ENCODE data around the gene STXBP6.
"Not testable (repeated sequence)": the region's sequence is repeated elsewhere in the genome, so short reads cannot be mapped to it uniquely, and the experiment has no call there.

Gene STXBP6

DNA sequence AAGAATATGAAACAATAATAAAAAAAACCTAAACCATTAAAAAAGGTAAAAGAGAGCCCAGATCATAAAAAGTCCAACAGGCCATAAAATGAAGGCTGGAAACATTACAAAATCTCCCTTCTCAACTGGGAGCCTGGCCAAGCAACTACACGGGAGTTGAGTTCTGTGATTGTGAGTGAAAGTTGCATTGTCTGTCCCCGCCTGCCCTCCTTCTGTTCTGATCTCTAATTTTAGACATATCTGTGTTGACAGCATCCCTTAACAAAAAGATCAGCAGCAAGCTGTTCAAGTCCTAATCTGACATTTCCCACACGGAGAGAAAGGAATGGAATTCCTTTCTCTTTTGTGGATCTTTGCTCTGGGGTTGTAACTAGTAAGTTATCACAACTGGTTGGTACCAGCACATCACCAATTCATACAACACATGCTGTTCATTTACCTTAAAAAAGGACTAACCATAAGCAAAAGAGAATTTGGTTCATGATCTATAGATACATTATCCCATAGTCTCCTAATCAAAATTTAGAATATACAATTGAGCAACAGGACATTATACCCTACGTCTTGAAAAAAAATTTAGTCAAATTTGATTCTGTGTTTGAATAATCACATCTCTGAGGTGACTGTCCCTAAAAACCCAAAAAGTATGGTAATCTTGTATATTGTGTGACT is 210.9 kb downstream of the STXBP6 start:
- in situ Hi-C loops (cut with MboI; ENCODE audit: low sequenced_read_pairs): no loop called here

DNA sequence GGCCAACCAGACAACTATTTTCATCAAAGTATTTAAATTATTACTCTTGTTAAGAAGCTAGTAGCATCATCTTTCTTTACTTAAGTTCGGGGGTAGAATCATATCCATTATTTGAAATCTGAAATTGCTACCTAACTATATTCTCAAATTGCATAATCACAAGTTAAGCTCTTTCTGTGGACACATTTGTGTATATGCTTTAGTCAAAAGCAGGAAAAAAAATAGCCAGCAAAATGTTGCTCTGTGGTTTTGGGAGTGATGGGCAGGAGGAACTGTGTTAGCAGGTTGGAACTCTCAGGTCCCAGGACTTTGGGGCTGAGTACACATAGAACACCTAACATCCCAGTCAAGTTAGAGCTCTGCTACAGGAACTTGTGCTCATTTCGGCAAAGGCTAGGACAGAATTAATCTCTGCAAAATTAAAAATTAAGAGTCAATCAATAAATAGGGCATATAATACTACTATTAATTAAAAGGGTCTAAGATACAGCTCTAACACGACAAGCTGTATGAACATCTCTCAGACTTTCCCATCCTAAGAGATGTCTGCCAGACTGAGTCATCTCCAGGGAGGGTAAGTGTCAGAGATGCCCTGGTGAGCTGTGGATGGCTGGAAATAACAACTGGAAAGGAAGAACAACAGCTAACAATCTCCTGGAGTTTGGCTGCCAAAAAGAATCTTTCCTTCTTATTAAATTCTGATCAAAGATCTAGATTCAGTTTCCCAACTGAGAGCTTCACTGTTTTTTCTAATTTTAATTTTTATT is 212.5 kb downstream of the STXBP6 start:
- in situ Hi-C loops (cut with MboI; ENCODE audit: low sequenced_read_pairs): no loop called here

DNA sequence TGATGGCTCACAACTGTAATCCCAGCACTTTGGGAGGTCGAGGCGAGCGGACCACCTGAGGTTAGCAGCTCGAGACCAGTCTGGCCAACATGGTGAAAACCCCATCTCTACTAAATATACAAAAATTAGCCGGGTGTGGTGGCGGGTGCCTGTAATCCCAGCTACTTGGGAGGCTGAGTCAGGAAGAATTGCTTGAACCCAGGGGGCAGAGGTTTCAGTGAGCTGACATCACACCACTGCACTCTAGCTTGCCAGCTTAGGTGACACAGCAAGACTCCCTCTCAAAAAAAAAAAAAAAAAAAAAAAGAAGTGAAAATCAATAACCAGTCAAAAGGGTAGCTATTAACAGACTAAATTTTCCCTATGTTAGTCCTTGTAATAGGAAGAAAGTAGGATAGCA is 213.6 kb downstream of the STXBP6 start:
- in situ Hi-C loops (cut with MboI; ENCODE audit: low sequenced_read_pairs): not testable (repeated sequence)

DNA sequence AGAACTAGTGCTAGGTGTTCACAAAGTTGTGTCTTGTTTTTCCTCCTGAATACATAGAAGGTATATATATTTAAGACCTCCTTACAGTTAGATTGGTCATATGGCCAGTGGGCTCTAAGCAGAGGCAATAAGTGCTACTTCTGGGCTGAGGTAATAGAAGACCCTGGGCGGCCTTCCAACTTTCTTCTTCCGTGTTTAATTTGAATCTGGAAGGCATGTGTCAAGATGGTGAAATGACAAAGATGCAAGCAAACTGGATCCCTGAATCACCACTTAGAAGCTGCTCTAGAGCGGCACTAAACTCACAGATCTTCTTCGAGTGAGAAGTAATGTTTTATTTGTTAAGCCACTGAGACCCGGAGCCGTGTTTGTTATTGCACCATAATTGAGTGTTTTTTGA is 215.0 kb downstream of the STXBP6 start:
- in situ Hi-C loops (cut with MboI; ENCODE audit: low sequenced_read_pairs): no loop called here

DNA sequence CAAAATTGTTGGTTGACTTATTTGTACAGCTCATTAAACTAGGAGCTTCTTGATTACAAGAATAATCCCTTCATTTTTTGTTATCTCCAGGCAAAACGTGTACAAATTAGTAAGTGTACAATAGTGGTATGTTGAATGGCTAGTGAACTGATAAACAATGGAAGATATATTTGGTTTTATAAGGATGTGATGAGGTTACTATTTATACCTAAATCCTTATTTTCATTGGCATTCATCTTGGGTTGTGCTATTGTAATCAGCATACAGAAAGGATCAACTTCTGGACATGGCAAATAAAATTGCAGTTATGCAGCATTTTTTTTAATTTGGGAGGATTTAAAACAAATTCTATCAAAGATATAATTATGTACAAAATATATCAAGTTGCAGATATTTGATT is 216.6 kb downstream of the STXBP6 start:
- in situ Hi-C loops (cut with MboI; ENCODE audit: low sequenced_read_pairs): no loop called here

DNA sequence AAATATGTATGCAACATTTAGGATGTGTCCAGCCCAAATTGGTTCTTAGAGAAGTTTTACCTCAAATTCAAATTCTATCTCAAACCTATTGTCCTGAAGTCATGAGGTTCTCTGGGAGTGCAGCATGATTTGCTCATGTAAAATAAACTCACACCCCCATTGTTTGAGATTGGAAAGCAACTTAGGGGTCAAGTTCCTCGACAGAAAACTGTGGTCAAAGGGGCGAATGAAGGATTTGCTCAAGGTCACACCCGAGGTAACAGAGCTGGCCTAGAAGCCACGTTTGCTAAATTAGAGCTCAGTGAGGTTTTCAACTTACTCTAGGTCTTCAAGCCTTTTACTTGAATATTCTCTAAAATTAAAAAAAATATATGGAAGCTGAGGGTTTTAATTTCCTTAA is 218.3 kb downstream of the STXBP6 start:
- in situ Hi-C loops (cut with MboI; ENCODE audit: low sequenced_read_pairs): no loop called here

DNA sequence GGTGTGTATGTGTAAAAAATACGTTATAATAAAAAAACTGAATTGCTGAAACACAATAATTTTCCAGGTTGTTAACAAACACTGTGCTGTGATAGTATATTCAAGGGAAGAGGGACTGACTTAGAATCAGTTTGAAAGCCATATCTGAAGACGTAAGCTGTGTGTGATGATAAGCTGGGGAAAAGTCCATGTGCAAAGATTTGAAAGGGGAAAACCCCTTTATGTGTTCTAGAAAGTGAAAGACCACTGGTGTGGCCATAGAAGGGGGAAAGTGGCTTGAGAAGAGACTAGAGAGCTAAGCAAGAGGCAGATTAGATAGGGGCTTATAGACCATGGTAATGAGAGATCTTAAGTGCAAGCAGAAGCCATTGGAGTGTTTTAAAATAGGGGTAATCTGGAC is 220.1 kb downstream of the STXBP6 start:
- in situ Hi-C loops (cut with MboI; ENCODE audit: low sequenced_read_pairs): no loop called here

DNA sequence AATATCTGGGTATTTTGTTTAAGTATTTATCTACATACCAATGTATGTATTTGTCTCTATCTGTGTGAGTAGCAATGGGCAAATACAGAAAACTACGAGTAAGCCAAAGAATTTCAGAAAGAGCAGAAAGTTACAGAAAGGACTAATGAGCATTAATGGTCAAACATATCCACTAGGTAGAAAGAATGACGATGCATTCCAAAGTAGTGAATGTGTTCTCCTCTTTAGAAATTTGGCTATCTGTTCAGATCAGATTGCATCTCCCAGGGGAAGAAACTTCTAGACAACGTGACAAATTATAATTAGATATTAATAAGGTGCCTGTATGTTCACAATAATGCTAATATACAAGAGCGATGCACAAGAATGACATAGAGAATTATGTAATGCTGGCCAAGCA is 221.5 kb downstream of the STXBP6 start:
- in situ Hi-C loops (cut with MboI; ENCODE audit: low sequenced_read_pairs): no loop called here

DNA sequence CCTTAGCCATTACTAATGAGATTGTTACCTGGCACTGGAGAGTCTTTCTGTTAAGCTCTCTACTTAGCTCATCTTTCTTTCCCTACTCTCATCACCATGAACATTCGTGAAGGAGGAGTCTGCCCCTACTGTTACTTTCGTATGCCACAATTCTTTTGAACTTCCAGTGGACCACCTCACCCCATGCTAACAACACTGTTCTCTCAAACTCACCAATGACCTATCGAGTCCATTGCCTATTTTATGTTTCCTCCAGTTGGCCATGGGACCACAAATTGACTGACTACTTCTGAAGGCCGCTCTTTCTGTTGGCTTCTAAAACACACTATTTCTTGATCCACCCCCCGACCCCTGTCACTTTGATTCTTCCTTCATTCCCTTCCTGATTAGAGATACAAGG is 223.6 kb downstream of the STXBP6 start:
- in situ Hi-C loops (cut with MboI; ENCODE audit: low sequenced_read_pairs): no loop called here

DNA sequence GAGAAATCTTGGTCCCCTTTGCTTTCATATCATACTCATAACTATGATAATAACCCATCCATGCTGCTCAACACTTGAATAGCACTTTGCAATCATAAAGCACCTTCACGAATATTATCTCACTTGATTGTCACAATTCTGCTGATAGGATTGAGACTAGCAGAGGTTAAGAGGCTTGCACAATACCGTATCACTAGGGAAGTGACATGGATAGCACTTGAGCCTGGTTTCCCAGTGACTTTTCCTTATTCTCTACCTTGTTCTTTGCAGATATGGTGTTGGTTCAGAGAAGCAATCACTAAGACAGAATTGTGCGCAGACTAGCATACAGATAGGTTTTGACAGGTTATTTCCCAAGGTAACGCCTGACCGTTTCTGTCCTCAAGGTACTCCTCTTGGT is 229.3 kb downstream of the STXBP6 start:
- in situ Hi-C loops (cut with MboI; ENCODE audit: low sequenced_read_pairs): no loop called here

DNA sequence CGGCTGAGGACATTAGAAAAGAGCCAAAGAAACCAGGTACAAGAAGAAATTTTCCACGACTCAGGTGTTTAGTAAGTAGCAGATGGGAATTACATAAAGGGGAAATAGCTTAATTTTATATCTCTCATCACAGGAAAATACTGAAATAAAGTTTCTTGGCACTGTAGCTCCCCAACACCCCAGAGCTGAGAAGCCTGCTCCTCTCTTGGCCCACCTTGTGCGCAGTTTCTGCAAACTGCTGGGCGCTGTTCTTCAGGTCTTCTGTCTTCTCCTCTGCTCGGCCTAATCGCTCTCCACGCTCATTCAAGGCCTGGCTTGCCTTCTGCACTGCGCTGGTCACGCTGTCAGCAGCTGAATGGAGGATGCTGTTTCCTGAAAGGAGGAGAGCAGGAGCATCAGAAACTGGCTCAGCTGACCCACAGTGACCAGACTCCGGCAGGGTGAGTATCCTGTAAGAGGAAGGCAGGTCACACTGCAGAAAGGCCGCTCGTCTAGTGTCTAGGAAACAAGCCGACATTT is 231.1 kb downstream of the STXBP6 start:
- in situ Hi-C loops (cut with MboI; ENCODE audit: low sequenced_read_pairs): no loop called here

DNA sequence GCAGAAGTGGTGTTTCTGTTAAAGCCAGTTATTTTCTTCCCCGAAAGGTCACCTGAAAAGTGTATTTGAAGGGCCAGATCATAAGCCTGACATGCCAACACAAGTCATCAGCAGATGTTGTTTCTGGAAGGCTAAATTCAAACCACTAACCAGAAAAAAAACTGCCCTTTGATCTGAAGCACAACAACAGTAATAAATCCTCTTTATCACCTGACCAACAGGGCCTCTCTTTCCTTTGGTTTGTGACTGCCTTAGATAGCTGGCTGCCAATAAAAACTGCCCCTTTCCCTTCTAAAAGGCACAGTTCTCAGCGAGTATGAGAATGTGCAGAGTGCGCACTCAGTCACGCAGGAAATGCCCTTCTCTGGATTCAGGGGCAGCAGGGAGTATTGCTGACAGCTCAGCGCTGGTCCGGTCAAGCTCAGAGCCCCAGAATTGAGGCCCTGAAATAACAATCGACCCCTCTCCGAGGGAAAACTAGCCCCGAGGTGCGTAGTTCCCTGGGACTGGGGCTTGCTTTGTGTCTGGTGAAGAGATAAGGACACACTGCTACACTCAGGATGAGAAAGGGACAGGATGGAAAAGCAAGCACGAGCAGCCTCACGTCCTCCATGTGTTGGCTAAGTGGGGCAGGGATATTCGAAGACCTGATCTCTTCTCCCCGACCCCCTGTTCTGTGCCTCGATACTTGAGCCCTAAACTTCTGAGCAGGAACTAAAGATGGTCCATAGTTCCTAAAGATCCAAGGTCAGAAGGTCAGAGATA is 231.7 kb downstream of the STXBP6 start:
- in situ Hi-C loops (cut with MboI; ENCODE audit: low sequenced_read_pairs): no loop called here

DNA sequence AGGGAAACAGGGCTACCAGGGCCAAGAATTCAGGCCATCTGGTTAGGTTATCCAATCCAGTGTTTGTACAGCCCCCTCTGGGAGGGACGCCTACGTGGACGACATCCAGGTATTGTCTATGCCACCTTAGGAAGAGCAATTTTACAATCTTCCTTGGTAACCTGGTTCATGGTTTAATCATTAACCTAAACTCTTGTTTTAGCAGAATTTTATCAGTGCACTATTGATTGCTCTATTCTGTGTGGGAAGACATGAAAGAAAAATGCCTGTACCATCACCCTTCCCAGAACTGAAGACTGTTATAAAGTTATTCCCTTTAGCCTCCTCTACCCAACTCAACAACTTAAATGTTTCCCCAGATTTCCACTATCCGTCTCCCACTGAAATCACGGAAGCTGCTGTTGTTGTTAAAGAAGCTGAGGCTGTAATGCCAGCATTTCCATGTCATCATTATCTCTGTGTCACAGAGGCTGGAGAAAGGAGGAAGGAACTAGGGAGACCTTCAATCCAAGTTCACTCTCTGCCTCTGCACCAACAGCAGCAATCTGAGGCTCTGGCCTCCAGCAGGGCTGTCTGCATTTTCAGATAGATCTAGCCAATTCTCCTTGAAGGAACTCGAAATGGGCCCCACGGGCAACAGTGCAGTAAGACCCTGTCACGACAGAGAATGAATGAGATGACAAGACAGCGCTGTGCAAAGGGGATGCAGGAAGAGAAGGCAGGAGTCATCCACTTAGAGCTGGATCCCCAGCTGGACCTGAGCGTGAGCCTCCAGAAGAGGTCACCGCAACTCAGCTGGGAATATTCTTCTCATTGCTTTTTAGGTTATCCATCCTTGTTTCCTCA is 232.5 kb downstream of the STXBP6 start:
- in situ Hi-C loops (cut with MboI; ENCODE audit: low sequenced_read_pairs): no loop called here

DNA sequence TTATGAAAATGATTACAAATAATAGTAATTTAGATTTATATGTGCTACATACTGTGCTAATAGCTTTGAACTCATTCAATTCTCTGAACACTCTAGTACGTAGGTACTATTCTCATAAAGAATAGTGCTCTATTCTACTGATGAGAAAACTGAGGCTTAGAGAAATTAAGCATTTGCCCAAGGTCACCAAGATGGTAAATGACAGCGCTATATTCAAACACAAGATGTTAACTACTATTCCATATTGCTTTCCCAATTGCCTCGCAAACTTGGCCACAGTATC is 233.1 kb downstream of the STXBP6 start:
- in situ Hi-C loops (cut with MboI; ENCODE audit: low sequenced_read_pairs): no loop called here

DNA sequence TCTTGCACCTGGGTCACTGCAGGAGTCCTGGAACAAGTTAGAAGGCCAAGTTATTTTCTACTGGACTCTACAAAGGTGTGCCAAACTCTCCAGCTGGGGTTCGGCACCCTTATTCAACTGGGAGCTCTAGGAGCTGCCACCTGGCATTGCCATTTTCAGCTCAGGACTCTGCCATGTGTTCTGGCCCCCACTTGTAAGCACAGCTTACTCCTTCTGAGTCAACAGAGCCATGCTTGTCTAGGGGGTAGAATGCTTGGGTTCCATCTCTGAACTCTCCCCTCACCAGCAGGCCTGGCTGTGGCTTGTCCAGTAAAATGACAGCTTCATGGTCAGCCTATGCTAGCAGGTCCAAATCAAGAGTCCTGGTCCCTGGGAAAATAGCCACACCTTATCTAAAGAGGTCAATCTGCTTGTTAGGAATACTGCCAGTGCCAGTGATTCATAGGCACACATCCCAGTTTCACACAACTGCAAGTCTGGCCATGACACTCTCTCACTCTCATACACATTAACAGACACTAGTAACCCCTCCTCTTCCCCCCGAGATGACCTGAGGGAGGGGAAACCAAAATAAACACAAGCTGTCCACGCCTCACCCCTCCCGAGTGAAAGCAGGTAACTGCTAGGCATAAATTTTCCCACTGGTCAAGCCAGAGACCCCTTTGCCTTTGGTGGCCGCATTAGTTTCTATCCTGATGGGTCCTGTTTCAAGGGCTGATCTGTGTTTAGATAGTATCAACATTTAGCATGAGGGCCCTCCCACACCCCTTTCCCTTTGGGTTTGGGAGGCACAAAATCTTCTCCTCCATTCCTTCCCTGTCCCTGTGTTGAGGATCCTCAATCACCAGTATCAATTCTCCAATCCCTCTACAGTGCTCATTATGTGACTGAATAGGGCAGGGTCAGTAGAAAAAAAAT is 233.7 kb downstream of the STXBP6 start:
- in situ Hi-C loops (cut with MboI; ENCODE audit: low sequenced_read_pairs): no loop called here

DNA sequence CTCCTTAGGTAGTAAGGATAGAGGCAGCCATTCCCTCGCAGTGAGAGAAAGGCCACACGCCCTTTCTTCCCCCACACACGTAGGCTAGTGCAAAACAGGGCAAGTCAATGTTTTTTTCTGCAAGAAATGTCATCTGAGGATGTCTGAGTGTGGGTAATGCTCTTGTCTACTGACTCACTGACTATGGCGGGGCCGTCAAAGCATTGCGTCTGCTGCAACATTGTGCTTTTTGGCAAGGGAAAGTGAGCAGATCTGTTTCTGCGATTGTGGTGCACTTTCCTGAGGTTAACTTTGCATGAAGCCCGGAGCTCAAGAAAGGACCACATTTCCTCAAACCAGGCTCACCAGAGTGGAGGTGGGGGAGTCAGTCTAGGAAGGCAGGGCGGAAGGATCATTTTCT is 234.4 kb downstream of the STXBP6 start:
- in situ Hi-C loops (cut with MboI; ENCODE audit: low sequenced_read_pairs): no loop called here

DNA sequence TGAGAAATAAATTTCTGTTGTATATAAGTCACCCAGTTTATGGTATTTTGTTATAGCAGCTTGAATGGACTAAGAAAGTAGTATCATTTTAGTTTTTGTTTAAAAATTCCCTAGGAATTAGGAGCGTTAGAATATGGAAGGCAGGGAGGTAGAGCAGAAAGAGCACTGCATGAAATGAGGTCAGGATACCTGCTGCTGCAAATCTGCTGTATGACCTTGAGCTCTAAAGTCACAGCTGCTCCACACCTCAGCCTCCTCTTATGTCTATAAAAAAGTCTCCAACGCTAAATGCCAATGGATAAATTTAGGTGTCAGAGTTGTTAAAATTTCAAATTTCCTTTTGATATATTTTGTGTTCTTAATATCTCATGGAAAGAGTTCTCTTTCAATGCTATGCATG is 235.0 kb downstream of the STXBP6 start:
- in situ Hi-C loops (cut with MboI; ENCODE audit: low sequenced_read_pairs): no loop called here

DNA sequence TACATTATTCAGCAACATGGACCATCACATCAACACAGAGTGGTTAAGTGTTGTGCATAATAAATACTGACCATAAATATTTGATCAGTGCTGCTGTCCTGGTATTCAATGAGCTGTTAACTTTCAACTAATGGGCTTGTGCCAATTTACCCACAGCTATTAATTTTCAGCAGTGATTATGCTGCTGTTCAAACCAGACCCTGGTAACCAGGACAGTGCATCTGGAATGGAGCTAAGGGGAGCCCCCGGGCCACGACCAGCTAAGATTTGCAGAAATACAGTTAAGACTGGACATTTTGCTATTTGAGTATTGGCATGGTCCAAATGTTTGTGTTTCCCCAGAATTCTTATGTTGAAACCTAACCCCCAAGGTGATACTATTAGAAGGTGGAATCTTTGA is 235.6 kb downstream of the STXBP6 start:
- in situ Hi-C loops (cut with MboI; ENCODE audit: low sequenced_read_pairs): no loop called here

DNA sequence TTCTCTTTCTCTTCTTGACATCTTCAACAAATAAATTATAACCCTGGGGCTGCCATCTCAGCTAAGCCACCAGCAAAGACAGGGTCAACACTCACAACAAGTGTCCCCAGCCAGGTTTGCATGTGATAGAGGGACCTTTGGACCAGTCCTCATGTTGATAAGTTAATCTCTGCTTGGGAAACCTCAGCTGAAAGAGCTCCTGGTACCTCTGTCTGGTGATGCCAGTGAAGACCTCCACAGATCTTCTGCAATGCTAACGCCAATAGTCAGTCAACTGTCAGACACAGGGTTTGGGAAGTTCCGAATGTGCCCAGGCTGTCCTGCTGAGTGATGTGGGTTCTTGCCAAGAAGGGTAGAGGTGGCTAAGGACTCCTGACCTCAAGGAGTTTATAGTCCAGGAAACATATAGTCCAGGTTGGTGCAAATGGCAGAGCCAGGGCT is 236.1 kb downstream of the STXBP6 start:
- in situ Hi-C loops (cut with MboI; ENCODE audit: low sequenced_read_pairs): no loop called here

All from HL-60/S4 treated with phorbol 12-myristate 13-acetate at 8.2 ng/mL for 4 days and 3 days (cell line).